Stimulated activated CD4-positive, alpha-beta T cell treated with anti-CD3 and anti-CD28 coated beads, Interleukin-1b, Interleukin-23, amount 100 ng/mL, for 4 hours (primary cell): Measurements from ENCODE around the gene ARMC2.
A peak's percentile ranks its signal among the peaks of the same experiment; 100 is the strongest.
"Not testable (repeated sequence)": the region's sequence is repeated elsewhere in the genome, so short reads cannot be mapped to it uniquely, and the experiment has no call there.

Experiments
- DNase-seq, 2 donors: peaks; one replicate each; pipeline ENCODE4 v3.0.0-alpha.2; 2020; ENCODE audit warnings: low read depth in 2 of 2

The ARMC2 gene, protein sequence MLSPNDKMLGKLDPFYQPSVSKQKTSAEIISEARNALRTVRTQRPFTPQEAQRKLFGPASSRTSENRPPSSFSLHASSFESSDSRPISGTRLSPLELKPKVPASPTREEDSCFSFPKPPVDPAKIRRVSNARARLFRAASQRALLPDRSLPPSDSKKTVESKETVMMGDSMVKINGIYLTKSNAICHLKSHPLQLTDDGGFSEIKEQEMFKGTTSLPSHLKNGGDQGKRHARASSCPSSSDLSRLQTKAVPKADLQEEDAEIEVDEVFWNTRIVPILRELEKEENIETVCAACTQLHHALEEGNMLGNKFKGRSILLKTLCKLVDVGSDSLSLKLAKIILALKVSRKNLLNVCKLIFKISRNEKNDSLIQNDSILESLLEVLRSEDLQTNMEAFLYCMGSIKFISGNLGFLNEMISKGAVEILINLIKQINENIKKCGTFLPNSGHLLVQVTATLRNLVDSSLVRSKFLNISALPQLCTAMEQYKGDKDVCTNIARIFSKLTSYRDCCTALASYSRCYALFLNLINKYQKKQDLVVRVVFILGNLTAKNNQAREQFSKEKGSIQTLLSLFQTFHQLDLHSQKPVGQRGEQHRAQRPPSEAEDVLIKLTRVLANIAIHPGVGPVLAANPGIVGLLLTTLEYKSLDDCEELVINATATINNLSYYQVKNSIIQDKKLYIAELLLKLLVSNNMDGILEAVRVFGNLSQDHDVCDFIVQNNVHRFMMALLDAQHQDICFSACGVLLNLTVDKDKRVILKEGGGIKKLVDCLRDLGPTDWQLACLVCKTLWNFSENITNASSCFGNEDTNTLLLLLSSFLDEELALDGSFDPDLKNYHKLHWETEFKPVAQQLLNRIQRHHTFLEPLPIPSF

DNA sequence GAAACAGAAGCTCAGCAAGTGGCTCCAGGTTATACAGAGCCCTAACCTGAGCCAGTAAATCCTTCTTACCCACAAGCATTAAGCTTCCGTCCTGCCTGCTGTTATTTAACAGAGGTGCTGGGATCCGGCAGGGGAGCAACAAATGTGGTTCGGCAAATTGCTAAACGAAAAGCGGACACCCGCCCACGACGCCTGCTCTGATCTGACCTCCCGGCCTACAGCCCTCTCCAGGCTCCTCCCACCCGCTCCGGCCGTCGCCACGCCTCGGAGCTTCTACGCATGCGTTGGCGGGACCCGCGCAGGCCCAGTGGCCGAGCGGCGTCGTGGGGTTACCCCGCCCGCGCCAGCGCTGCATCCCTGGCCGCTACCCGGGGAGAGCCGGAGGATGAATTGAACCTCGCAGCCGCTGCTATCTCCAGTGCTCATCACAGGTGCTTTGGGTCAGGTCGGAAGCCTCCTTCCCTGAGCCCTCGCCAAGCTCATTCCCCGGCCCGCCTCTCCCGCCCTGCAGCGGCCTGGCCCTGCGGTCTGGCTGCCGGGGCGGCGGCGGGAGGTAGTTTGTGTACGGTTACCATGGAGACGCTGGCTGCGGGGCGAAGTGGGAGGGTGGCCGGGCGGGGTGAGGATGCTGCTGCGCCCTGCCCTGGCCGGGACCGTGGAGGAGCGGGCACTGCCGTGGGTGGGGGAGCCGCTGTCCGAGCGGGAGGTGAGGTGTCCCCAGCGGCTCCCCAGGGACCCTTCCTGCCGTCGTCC lies at the start of gene ARMC2:
ARMC2 (plus strand) TSS at position 307 of the 753 bp plus-strand sequence. CDS start 5,846 bp downstream, outside the sequence.
- peak; percentile 74 to 85 for DNase-seq

DNA sequence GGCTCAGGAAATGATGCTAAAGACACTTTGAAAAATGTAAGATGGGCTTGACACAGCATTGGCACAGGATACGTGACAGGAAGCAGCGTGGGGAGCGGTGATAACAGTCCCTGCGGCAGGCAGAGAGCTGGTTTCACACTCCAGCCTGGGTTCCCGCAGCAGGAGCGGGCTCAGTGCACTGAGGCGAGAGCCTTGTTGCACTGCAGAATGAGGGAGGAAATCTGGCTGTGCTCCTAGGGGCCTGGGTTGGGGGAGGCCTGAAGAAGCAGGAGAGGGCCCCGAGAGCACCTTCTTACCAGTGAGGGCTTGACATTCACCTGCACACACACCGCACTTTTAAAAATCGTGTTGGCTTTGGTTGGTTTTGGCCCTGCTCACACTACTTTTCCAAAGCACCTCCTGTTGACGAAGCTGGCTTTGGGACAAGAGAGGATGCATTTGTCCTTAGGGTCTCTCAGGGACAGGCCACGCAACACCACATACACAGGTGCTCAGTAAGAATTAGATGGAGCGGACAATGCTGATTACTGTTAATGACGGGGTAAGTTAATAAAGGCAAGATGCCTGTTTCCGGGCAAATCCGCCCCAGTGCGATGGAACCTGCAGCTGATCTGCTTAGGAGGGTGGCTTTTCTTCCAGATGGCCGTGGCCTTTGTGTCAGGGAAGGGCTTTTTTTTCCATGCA lies 49.4 kb upstream of the ARMC2 start:
- peak; percentile 14 to 25 for DNase-seq

DNA sequence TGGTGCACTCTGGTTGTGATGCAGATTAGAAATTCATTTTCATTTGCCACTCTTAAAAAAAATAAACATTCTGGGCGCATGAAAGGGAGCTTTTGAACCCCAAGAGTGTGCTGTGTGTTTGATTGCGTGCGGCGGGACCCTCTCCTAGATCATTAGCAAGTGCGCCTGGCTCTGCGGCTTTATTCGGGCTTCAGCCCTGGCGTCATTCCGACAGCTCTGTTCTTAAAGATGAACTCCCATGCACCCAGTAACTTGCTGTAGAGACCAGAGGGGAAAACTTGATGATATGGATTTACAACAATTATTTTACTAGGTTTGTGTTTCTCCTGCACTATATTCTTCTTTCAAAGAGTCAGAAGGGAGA lies 48.9 kb upstream of the ARMC2 start:
- DNase-seq: no peak

DNA sequence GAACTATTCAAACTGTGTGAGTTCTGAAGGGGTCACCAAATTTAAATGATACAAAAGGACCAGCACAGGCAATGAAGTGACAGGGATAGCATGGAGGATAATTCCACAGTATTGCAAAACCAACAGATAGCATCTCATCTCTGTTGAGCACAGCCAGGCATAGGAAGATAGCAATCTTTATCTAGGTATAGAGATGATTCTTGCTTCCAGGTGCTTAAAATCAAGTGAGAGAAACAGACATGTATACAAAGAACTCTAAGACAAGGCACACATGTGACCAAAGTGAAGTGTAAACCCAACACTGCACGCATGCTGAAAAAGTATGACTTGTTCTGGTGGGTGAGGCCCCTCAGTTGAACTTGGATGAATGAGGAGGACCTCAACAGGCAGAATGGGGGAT lies 48.4 kb upstream of the ARMC2 start:
- DNase-seq: no peak

DNA sequence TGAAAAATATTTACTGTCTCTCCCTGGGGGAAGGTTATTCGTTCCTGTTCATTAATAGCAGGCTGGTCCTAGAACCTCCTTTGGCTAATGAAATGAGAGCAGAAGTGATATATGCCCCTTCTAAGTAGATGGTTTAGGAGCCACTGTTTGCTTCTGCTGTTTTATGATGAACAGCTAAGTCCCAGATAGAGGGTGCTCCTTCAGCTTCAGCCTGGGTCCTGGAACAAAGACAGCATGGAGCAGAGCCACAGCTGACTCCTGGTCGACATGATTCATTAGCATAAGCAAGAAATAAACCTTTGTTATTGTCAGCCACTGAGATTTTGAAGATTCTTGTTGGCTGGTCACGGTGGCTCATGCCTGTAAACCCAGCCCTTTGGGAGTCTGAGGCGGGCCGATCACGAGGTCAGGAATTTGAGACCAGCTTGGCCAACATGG lies 47.8 kb upstream of the ARMC2 start:
- DNase-seq: no peak

DNA sequence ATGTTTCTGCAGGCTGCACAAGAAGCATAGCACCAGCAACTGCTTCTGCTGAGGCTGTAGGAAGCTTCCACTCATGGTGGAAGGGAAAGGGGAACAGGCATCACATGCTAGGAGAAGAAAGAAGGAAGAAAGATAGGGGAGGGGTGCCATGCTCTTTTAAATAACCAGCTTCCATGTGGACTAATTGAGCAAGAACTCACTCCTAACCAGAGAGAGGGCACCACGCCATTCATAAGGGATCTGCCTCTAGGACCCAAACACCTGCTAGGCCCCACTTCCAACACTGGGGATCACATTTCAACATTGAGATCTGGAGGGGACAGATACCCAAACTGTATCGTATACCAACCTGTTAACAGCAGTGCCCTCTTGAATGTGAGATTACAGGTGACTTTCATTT lies 46.9 kb upstream of the ARMC2 start:
- no peak for DNase-seq

DNA sequence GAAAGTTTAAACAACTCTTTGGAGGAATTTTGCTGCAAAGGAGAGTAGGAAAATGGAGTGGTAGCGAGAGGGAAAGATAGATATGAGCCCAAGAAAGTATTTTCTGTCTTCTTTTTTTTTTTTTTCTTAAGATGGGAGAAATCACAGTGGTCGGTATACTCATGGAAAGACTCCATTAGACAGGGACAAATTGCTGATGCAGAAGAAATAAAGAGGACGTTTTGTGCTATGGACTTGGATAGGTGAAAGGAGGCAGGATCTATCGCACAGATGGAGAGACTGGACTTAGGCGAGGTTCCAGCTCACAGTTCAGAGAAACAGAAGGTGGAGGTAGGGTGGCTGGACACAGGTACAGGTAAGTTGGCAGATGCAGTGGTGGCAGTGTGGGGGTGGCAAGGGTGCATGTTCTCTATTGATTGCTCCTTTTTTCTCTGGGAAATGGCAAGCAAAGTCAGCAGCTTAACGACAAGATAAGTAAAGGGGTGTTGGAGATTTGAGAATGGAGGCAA lies 44.2 kb upstream of the ARMC2 start:
- no peak for DNase-seq

DNA sequence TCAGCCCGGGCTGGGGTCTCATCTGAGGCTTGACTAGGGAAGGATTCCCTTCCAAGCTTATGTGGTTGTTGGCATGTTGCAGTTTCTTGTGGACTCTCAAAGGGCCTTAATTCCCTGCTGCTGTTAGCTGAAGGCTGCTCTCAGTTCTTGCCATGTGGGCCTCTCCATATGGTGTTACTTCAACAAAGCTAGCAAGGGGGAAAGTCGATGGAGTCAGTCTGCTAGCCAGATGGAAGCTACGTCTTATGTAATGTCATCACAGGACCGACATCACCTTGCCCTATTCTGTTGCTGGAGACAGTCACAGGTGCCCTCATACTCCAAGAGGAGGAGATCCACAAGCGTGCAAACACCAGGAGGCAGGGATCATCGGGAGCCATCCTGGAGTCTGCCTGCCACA lies 43.3 kb upstream of the ARMC2 start:
- no peak for DNase-seq

DNA sequence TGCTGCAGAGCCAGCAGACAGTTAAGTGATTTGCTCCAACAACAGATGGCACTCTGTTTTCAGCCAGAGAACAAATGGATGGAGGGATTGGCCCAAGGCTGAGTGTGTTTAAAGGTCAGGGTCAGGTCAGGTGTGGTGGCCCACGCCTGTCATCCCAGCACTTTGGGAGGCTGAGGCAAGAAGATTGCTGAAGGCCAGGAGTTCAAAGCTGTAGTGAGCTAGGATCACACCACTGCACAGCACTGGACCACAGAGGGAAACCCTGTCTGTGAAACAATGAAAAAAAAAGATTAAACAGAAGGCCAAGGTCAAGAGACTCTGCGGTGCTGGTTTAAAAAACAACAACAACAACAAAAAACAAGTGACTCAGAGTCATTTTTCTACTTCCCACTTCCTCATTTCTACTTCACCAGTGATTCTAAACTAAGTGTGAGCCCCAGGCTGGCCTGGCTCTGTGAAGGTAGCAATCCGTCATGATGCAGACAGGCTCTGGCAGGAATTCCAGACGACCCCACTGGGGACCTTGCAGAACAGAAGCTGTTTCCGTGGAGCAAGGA lies 42.5 kb upstream of the ARMC2 start:
- no peak for DNase-seq

DNA sequence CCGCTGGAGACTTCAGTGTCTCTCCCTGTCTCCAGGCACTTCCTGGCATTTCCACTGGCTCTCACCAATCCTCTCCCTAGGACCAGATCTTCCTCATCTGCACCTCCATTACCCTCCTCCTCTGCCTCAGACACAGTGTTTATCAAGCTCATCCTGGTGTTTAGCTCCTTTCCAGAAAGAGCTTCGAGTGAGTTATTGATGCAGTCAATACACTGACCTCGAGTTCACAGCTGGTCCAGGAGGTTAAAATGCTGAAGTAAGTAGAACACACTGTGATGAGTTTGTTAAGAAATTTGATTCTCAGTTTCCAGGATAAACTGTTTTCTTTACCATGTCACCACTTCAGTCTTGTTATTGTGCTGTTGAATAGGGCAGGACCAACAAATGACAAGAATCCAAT lies 42.1 kb upstream of the ARMC2 start:
- no peak for DNase-seq

DNA sequence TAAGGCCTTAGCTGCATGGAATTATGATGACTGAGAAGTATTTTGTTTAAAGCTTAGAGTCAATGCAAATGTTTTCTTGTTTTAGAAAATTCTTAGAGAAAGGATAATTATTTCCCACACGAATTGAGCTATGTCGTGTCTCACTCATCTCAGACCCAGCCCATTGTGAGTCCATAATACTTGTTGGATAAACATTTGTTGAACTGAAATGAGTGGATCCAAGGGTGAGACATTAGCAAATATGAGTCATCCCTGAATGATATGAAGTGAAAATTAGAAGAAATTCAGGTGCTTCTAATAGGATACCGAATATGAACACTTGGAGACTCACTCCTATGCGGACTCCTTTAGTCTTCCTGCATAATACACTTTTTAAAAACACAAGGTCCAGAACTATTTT lies 41.6 kb upstream of the ARMC2 start:
- no peak for DNase-seq

DNA sequence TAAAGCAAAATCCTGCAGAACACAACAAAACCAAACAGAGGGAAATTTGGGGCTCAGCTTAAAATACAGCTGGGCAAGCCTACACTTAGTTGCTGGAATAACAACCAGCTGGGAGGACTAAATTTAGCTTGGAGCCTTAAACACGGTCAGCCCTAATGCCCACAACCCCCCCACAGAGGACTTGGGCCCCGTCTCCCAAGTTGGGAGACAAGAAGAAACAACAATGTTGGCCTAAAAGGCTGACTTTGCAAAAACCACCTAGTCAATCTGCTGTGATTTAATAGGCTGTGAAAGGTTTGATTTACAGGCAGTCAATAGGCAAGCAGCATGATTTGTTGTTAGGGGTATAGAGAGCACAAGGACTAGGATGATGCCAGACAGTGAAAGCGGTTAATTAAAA lies 40.3 kb upstream of the ARMC2 start:
- no peak for DNase-seq

DNA sequence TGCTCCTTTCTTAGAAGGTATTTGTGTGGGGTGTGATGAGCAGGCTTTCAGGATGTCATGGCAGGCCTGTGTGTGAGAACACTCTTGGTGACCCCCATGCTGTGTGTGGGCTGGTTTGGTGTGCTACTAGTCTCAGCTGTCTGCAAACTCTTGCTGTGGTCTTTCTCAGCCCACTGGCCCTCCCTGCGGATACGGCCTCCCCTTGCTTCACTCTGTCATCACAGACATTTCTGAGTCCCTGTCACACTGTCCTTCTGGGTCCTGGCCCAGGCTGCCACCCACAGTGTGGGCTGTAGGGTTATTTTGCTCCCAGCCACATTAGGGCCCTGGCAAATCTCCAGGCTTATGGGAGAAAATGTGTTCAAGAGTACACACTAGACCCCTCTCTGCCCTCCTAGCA lies 39.0 kb upstream of the ARMC2 start:
- DNase-seq: no peak

DNA sequence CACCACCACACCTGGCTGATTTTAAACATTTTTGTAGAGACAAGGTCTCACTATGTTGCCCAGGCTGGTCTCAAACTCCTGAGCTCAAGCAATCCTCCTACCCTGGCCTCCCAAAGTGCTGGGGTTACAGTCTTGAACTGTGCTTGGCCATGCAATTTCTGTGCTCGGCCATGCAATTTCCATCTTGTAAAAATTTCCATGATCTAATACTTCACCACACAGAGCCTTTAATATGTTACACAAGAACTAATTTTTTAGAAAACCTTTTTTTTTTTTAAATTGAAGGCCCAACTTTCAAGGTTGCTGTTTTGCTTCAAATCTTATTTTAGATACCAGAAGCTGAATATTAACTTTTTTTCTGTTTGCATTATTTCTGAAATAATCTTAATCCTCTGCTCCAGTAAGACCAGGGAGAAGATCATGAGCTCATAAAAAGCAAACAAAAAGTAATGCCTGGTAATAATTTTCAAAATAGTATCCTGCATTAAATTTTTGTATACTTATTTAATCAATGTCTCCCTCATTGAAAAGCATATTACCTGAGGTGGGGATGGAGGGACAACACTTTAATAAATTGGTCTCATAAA lies 38.1 kb upstream of the ARMC2 start:
- no peak for DNase-seq

DNA sequence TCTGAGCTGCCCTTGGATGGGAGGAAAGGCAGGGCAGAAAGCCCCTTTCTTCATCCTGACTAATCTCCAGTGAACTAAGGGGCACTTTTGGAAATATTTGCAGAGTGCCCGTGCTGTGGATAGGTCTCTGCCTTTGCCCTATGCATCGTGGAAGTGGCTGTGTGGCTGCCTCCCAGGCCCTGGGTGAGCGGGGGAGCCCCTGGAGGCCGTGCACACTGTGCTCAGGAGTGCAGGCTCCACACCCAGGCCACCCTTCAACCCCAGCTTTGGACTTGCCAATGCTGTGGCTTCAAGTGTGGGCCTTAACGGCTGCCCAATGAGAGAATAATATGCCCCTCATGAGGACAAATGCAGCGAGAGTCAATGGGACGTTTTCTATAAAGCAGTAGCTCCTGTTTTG lies 36.7 kb upstream of the ARMC2 start:
- DNase-seq: no peak

DNA sequence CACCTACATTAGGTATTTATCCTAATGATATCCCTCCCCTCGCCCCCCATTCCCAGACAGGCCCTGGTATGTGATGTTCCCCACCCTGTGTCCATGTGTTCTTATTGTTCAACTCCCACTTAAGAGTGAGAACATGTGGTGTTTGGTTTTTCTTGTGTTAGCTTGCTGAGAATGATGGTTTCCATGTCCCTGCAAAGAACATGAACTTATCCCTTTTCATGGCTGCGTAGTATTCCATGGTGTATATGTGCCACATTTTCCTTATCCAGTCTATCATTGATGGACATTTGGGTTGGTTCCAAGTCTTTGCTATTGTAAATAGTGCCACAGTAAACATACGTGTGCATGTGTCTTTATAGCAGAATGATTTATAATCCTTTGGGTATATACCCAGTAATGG lies 35.0 kb upstream of the ARMC2 start:
- DNase-seq: not testable (repeated sequence)

DNA sequence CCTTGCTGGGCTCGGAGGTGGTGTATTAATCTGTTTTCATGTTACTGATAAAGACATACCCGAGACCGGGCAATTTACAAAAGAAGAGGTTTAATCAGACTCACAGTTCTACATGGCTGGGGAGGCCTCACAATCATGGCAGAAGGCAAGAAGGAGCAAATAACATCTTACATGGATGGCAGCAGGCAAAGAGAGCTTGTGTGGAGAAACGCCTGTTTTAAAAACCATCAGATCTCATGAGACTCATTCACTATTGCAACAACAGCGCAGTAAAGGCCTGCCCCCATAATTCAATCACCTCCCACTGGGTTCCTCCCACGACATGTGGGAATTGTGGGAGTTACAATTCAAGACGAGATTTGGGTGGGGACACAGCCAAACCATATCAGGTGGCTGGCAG lies 30.9 kb upstream of the ARMC2 start:
- not testable (repeated sequence) for DNase-seq

DNA sequence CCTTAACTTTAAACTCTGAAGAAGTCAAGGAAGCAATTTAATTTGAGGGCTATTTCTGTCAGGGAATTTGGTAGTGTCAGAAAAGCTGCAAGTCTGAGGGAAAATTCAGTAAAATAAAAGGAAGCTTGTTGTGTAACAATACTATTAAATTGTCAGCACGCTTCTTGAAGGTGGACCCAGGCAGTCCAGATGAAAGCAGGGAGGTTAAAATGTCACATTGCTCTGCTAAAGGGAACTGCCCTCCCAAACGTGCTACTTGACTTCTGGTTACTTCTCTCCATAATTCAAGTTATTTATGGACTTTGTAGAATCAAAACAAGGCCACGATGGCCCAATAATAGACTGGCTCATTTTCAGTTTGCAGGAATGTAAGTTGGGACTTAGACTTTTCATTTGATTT lies 28.2 kb upstream of the ARMC2 start:
- DNase-seq: no peak

DNA sequence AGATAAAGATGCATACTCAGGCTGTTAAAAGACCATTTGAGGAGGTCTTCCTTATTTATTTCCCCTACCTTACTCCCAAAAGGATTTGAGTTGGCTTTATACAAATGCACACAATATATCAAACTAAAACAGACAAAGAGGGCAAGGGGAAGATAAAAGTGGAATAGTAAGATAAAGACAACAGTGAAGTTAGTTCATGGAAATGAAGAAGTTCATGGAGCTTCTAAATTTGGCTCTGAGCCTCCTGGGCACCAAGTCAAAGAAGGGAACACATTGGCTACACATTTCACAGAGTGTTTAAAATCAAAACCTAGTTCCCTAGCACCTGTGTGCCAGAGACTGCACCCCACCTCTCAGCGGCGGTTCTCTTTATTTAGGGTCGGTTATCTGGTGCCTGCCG lies 25.8 kb upstream of the ARMC2 start:
- no peak for DNase-seq

DNA sequence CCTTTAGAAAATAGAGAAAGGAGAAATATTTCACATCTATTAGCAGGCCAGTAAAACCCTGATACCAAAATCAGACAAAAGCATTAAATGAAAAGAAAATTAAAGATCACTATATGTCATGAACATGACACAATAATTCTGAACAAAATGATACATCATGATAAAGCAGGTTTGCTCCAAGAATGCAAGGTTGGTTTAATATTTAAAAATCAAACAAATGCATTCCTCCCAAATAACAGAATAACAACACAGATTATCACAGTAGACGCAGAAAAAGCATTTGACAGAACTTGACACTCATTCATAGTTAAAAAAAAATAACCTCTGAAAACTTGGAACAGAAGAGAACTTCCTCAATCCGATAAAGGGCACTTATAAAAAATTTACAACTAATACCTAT lies 22.9 kb upstream of the ARMC2 start:
- DNase-seq: no peak

DNA sequence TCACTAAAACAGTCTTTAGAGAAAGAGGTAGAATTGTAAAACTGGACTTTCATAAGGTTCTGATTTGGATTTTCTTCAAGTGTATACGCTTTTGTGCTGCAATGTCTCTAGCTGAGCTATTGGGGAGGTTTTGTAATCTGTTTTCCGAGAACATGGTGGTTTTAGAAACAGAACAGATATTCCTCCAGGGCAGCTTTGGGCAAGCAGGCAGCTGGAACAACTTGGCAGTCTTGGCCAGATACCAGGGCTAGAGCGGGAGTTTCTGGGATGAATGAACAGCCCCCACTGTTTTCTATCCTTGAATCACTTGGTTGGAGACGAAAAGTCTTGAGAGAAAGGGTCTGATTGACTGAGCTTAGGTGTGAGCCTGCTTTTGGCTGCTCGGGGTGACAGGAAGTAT lies 17.1 kb upstream of the ARMC2 start:
- DNase-seq: no peak
